ENCODE data around the gene CORIN. TPM values are rescaled to one million over a fixed set of nuclear protein-coding genes. Genes with fewer than 3 reads are reported as not detected.
"Not testable (repeated sequence)": the region's sequence is repeated elsewhere in the genome, so short reads cannot be mapped to it uniquely, and the experiment has no call there.

The CORIN gene
- total RNA-seq, 6 donors from 2014 or later = 0.55 to 9.4 (median 2.4) TPM

DNA sequence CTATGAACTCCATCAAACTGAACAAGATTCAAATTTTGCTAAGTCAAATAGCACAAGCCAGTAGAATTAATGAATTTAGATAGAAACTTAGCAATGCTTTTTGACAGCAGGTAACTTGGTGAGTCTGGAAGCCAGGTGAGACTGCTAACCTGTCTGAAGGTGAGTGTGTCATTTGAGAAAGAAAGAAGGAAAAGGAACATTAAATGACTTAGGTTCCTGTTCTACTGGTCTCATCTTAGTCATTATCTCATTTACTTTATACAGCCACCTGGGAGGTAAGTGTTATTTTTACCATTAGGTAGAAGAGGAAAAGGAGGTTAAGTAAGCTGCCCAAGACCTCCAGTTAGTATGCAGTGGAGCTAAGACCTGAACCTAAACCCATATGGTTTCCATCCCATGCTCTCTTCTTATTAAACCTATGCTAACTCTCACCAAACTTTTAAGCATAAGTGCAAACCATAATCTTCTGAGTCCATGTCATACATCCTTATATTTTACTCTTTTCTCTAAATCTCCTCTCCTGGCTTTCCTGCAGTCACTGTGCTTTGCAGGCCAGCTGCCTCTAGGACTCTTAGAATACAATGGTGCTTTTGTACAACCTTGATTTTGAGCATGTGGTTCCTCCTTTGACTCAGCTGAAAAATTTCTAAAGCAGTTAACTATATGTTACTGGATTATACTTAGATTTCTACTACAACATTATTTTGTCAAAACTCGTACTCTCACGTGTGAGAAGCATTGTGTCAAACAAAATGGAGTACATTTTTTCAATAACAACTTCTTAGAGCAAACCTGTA, 284.3 kb downstream of the CORIN start:
- Histone ChIP-seq H3K4me3 (no peak overlapping the region), H3K27ac (no peak overlapping the region), H3K9me3 (no peaks in the 10 kb centered on the region), H3K4me1 (no peaks in the 10 kb centered on the region), H3K36me3 (peaks cover 0 to 50% (median 11%) of the 10 kb centered on the region in 4 donors), H3K27me3 (no peaks in the 10 kb centered on the region)
- DNase-seq = no peak
- TF ChIP-seq EP300 (IDR thresholded peaks at IDR 0.05) (no peak), POLR2A (IDR thresholded peaks at IDR 0.05) (no peak), POLR2AphosphoS5 (IDR thresholded peaks at IDR 0.05) (no peak)
- TF ChIP-seq, protein P1, sequence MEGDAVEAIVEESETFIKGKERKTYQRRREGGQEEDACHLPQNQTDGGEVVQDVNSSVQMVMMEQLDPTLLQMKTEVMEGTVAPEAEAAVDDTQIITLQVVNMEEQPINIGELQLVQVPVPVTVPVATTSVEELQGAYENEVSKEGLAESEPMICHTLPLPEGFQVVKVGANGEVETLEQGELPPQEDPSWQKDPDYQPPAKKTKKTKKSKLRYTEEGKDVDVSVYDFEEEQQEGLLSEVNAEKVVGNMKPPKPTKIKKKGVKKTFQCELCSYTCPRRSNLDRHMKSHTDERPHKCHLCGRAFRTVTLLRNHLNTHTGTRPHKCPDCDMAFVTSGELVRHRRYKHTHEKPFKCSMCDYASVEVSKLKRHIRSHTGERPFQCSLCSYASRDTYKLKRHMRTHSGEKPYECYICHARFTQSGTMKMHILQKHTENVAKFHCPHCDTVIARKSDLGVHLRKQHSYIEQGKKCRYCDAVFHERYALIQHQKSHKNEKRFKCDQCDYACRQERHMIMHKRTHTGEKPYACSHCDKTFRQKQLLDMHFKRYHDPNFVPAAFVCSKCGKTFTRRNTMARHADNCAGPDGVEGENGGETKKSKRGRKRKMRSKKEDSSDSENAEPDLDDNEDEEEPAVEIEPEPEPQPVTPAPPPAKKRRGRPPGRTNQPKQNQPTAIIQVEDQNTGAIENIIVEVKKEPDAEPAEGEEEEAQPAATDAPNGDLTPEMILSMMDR (IDR thresholded peaks at IDR 0.05) = no peak
- WGBS, 2 donors = 92% methylated on average over 2 of the region's 2 CpGs
- no peak for ATAC-seq (ENCODE audit: low FRiP score in 2 of 2)

- TF ChIP-seq POLR2AphosphoS5 (IDR thresholded peaks at IDR 0.05) = no peak
- no peak for TF ChIP-seq EP300 (IDR thresholded peaks at IDR 0.05)
- TF ChIP-seq POLR2A (IDR thresholded peaks at IDR 0.05) = no peak
- Histone ChIP-seq H3K27me3 (no peaks in the 10 kb centered on the region), H3K9me3 (no peaks in the 10 kb centered on the region), H3K4me1 (no peaks in the 10 kb centered on the region), H3K36me3 (peaks cover 2 to 56% (median 15%) of the 10 kb centered on the region in 4 donors), H3K4me3 (no peak overlapping the region), H3K27ac (no peak overlapping the region)
- ATAC-seq (ENCODE audit: low FRiP score in 2 of 2) (no peak), DNase-seq (no peak)
Observed at GRCh38 chr4:47551682-47552081, 286.2 kb downstream of the CORIN start.

DNA sequence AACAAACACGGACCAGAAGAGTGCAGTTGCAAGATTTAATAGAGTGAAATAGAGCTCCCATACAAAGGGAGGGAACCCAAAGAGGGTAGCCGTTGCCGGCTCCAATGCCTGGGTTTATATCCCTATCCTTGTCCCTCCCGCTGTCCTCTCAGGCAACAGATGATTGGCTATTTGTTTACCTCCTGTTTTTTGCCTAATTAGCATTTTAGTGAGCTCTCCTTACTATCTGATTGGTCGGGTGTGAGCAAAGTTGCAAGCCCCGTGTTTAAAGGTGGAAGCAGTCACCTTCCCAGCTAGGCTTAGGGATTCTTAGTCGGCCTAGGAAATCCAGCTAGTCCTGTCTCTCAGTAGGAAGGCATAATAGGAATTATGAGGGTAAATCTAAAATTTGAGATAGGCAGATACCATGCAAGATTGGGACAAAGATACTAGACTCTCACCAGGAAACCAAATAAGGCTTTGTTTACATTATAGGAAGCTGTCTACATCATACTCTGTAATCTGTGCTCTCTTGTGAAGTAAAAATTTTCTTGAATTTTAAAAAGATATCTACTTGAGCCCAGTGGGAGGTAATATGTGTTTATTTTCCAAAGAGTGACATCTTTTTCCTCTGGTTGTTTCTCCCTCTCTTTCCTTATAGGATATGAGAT, 286.8 kb downstream of the CORIN start:
- Histone ChIP-seq H3K4me3 (no peak overlapping the region), H3K27ac (no peak overlapping the region), H3K36me3 (peaks cover 4 to 61% (median 19%) of the 10 kb centered on the region in 4 donors), H3K27me3 (no peaks in the 10 kb centered on the region), H3K4me1 (no peaks in the 10 kb centered on the region), H3K9me3 (no peaks in the 10 kb centered on the region)
- ATAC-seq (ENCODE audit: low FRiP score in 2 of 2) (no peak), DNase-seq (no peak)
- WGBS, 2 donors = 93 to 96% methylated on average over 7 of the region's 7 CpGs
- no peak for TF ChIP-seq POLR2A (IDR thresholded peaks at IDR 0.05)
- TF ChIP-seq, protein P1 (IDR thresholded peaks at IDR 0.05) = no peak
- no peak for TF ChIP-seq POLR2AphosphoS5 (IDR thresholded peaks at IDR 0.05)
- no peak for TF ChIP-seq EP300 (IDR thresholded peaks at IDR 0.05)

GRCh38 chr4:47550357-47550756, 287.5 kb downstream of the CORIN start:
- H3K27me3 ChIP-seq; DNase-seq; H3K27ac ChIP-seq; H3K4me3 ChIP-seq; H3K9me3 ChIP-seq; ATAC-seq (ENCODE audit: low FRiP score in 2 of 2); H3K4me1 ChIP-seq: not testable (repeated sequence)
- H3K36me3 ChIP-seq = peaks cover 4 to 63% (median 19%) of the 10 kb centered on the region in 4 donors
- WGBS, 2 donors = 96 to 98% methylated on average over 6 to 7 of the region's 7 CpGs

Small RNA genes lying within 50 kb of the gene (small RNA-seq; reads per million reads assigned to genes)
- gene MIR8053 = 0 reads per million in 4 donors

Other genes starting within 250 kb of the CORIN start
- 10 to 100 TPM in 4 of 6 donors, 1 to 10 TPM in 2; 5.0 to 23.4 (median 10.6) TPM for gene NFXL1, start 76.5 kb upstream of the CORIN start, total RNA-seq
- gene CNGA1, start 178.6 kb upstream of the CORIN start, total RNA-seq = under 1 TPM in 3 of 6 donors, not detected in 3; 0.20 to 0.91 (median 0.69) TPM
- 1 to 10 TPM in 4 of 6 donors, under 1 TPM in 2; under 0.01 to 8.9 (median 2.9) TPM for gene NIPAL1, start 178.7 kb upstream of the CORIN start, total RNA-seq

Data from upper lobe of left lung (tissue), 6 donors.